ENCODE data around the gene C3orf20.

GRCh38 chr3:14775563-14775962 lies 100.6 kb downstream of the C3orf20 start:
- TF ChIP-seq OSR1 (CRISPR knock-in tag; IDR thresholded peaks at IDR 0.05) (no peak), ZFP3 (CRISPR knock-in tag; IDR thresholded peaks at IDR 0.05) (no peak), CREB5 (CRISPR knock-in tag; IDR thresholded peaks at IDR 0.05; ENCODE audit: low read depth) (no peak), ISL1 (CRISPR knock-in tag; IDR thresholded peaks at IDR 0.05) (no peak), ZNF70 (CRISPR knock-in tag; IDR thresholded peaks at IDR 0.05) (no peak), SNAI2 (CRISPR knock-in tag; IDR thresholded peaks at IDR 0.05) (no peak)
